ENCODE data around the gene FIGN.

FIGN gene

GRCh38 chr2:163659224-163659623 lies 76.6 kb downstream of the FIGN start:
- DNase-seq = no peak

GRCh38 chr2:163658556-163658955 lies 77.3 kb downstream of the FIGN start:
- no peak for DNase-seq

GRCh38 chr2:163657281-163657656 lies 78.5 kb downstream of the FIGN start:
- no peak for DNase-seq

GRCh38 chr2:163656622-163657280 lies 79.1 kb downstream of the FIGN start:
- no peak for DNase-seq

- no peak for DNase-seq
These were observed 80.1 kb downstream of the FIGN start for GRCh38 chr2:163655667-163656066.

- DNase-seq = no peak
These were observed 83.1 kb downstream of the FIGN start for GRCh38 chr2:163652751-163653150.

GRCh38 chr2:163649080-163649479 lies 86.7 kb downstream of the FIGN start:
- no peak for DNase-seq

- DNase-seq = no peak
These were observed 88.5 kb downstream of the FIGN start for GRCh38 chr2:163647300-163647699.

- DNase-seq = no peak
These were observed 89.1 kb downstream of the FIGN start for GRCh38 chr2:163646687-163647086.

GRCh38 chr2:163644238-163644637 lies 91.6 kb downstream of the FIGN start:
- no peak for DNase-seq

GRCh38 chr2:163641986-163642385 lies 93.8 kb downstream of the FIGN start:
- DNase-seq = no peak

- no peak for DNase-seq
These were observed 95.1 kb downstream of the FIGN start for GRCh38 chr2:163640542-163641193.

- peak; percentile 51 for DNase-seq
These were observed 97.9 kb downstream of the FIGN start for GRCh38 chr2:163637871-163638270.

GRCh38 chr2:163633291-163633690 lies 102.5 kb downstream of the FIGN start:
- DNase-seq = no peak

GRCh38 chr2:163630836-163631235 lies 105.0 kb downstream of the FIGN start:
- no peak for DNase-seq

GRCh38 chr2:163626639-163627109 lies 109.1 kb downstream of the FIGN start:
- DNase-seq = no peak

- DNase-seq = no peak
These were observed 109.6 kb downstream of the FIGN start for GRCh38 chr2:163626208-163626607.

GRCh38 chr2:163625632-163626031 lies 110.2 kb downstream of the FIGN start:
- DNase-seq = no peak

GRCh38 chr2:163621445-163622004 lies 114.3 kb downstream of the FIGN start:
- DNase-seq = no peak

GRCh38 chr2:163617517-163617916 lies 118.3 kb downstream of the FIGN start:
- no peak for DNase-seq

GRCh38 chr2:163613266-163613731 lies 122.5 kb downstream of the FIGN start:
- peak; percentile 46 for DNase-seq

GRCh38 chr2:163612332-163612731 lies 123.5 kb downstream of the FIGN start:
- peak; percentile 37 for DNase-seq

- no peak for DNase-seq
These were observed 124.3 kb downstream of the FIGN start for GRCh38 chr2:163611557-163611906.

GRCh38 chr2:163610817-163611556 lies 124.8 kb downstream of the FIGN start:
- DNase-seq = peak; percentile 49

Data from midbrain (tissue), 1 donor.